GM15510 (cell line): ENCODE data around the gene CSRNP3.

Experiments used
- POLR2A ChIP-seq: IDR thresholded peaks from 3 replicates; pipeline ENCODE4 v1.6.1; 2011; ENCODE audit warnings: borderline replicate concordance; ENCODE audit not compliant: insufficient read length; ENCODE audit errors: extremely low read depth

The CSRNP3 gene

GRCh38 chr2:165549619-165550018 is 80.1 kb downstream of the CSRNP3 start:
- no peak for TF ChIP-seq POLR2A

GRCh38 chr2:165558832-165559231 is 89.3 kb downstream of the CSRNP3 start:
- no peak for TF ChIP-seq POLR2A

GRCh38 chr2:165560377-165560988 is 91.0 kb downstream of the CSRNP3 start:
- TF ChIP-seq POLR2A = no peak

- TF ChIP-seq POLR2A = no peak
Observed at GRCh38 chr2:165561516-165561915, 92.0 kb downstream of the CSRNP3 start.

- no peak for TF ChIP-seq POLR2A
Observed at GRCh38 chr2:165562233-165562632, 92.7 kb downstream of the CSRNP3 start.

GRCh38 chr2:165563468-165564225 is 94.1 kb downstream of the CSRNP3 start:
- no peak for TF ChIP-seq POLR2A

GRCh38 chr2:165566008-165566407 is 96.5 kb downstream of the CSRNP3 start:
- no peak for TF ChIP-seq POLR2A

GRCh38 chr2:165567273-165567672 is 97.8 kb downstream of the CSRNP3 start:
- TF ChIP-seq POLR2A = no peak

- no peak for TF ChIP-seq POLR2A
Observed at GRCh38 chr2:165568361-165568760, 98.9 kb downstream of the CSRNP3 start.

GRCh38 chr2:165571477-165571876 is 102.0 kb downstream of the CSRNP3 start:
- TF ChIP-seq POLR2A = no peak

- TF ChIP-seq POLR2A = no peak
Observed at GRCh38 chr2:165572151-165572550, 102.7 kb downstream of the CSRNP3 start.

- TF ChIP-seq POLR2A = no peak
Observed at GRCh38 chr2:165573534-165574461, 104.3 kb downstream of the CSRNP3 start.

- TF ChIP-seq POLR2A = no peak
Observed at GRCh38 chr2:165575044-165575615, 105.6 kb downstream of the CSRNP3 start.

GRCh38 chr2:165576409-165577154 is 107.1 kb downstream of the CSRNP3 start:
- TF ChIP-seq POLR2A = no peak
